Measurements from ENCODE around the gene SLC4A9. TPM values are rescaled to one million over a fixed set of nuclear protein-coding genes. Genes with fewer than 3 reads are reported as not detected.
"Not testable (repeated sequence)": the region's sequence is repeated elsewhere in the genome, so short reads cannot be mapped to it uniquely, and the experiment has no call there.

Gene SLC4A9
- total and polyA plus RNA-seq, 2 donors from 2014 or later, result 2.5 to 29.9 TPM

DNA sequence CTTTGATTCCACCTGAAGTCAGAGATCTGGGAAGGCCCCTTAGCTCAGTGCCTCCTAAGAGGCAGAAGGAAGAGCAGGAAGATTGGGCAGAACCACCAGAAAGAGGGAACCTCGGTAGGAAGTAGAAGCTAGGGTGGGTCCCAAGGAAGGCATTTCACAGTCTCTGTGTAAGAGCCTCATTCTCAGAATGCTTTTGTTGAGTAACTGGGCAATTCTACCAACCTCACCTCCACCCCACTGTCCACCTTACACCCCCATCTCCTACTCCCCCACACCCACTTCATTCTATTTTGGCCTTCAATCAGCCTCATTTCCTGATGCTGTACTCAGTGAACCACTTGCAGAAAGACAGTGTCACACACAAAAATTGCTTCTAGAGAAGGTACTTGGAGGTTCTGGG is 17.1 kb upstream of the SLC4A9 start:
- Histone ChIP-seq H3K4me3 (ENCODE audit: low read length in 3 of 3) (peak overlapping the region in 1 of 3 donors; percentile 3), H3K4me1 (ENCODE audit: control insufficient read depth in 2 of 3, insufficient read depth in 2 of 3, low read depth in 1 of 3, low read length in 3 of 3) (peaks cover 5 to 20% (median 6%) of the 10 kb centered on the region in 3 donors), H3K27me3 (ENCODE audit: control insufficient read depth, insufficient read depth, low read length) (no peaks in the 10 kb centered on the region), H3K36me3 (ENCODE audit: control insufficient read depth in 2 of 3, insufficient read depth in 3 of 3, low read length in 3 of 3) (peaks cover 2 to 5% (median 3%) of the 10 kb centered on the region in 3 donors), H3K9ac (ENCODE audit: low read length in 3 of 3) (no peak overlapping the region), H3K27ac (ENCODE audit: low read depth in 2 of 2, low read length in 2 of 2) (no peak overlapping the region), H3K9me3 (ENCODE audit: control insufficient read depth in 2 of 3, insufficient read depth in 1 of 3, low read length in 3 of 3) (no peaks in the 10 kb centered on the region)
- TF ChIP-seq, protein P1, sequence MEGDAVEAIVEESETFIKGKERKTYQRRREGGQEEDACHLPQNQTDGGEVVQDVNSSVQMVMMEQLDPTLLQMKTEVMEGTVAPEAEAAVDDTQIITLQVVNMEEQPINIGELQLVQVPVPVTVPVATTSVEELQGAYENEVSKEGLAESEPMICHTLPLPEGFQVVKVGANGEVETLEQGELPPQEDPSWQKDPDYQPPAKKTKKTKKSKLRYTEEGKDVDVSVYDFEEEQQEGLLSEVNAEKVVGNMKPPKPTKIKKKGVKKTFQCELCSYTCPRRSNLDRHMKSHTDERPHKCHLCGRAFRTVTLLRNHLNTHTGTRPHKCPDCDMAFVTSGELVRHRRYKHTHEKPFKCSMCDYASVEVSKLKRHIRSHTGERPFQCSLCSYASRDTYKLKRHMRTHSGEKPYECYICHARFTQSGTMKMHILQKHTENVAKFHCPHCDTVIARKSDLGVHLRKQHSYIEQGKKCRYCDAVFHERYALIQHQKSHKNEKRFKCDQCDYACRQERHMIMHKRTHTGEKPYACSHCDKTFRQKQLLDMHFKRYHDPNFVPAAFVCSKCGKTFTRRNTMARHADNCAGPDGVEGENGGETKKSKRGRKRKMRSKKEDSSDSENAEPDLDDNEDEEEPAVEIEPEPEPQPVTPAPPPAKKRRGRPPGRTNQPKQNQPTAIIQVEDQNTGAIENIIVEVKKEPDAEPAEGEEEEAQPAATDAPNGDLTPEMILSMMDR (IDR thresholded peaks at IDR 0.05; ENCODE audit: borderline replicate concordance, extremely low read depth, insufficient read depth), result no peak
- intact Hi-C loops (cut with DNase I), result no loop called here
- DNase-seq, result no peak
- FAIRE-seq, result no peak

DNA sequence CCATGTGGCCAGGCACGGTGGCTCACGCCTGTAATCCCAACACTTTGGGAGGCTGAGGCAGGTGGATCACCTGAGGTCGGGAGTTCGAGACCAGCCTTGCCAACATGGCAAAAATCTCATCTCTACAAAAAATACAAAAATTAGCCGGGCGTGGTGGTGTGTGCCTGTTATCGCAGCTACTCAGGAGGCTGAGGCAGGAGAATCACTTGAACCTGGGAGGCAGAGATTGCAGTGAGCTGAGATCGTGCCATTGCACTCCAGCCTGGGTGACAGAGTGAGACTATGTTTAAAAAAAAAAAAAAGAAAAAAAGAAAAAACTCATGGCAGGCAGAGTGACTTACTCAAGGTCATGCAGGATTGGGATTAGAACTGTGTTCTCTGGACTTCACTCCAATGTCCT is 16.1 kb upstream of the SLC4A9 start:
- H3K9me3 ChIP-seq (ENCODE audit: control insufficient read depth in 2 of 3, insufficient read depth in 1 of 3, low read length in 3 of 3); intact Hi-C loops (cut with DNase I); H3K27me3 ChIP-seq (ENCODE audit: control insufficient read depth, insufficient read depth, low read length); H3K36me3 ChIP-seq (ENCODE audit: control insufficient read depth in 2 of 3, insufficient read depth in 3 of 3, low read length in 3 of 3); H3K4me3 ChIP-seq (ENCODE audit: low read length in 3 of 3); FAIRE-seq; H3K27ac ChIP-seq (ENCODE audit: low read depth in 2 of 2, low read length in 2 of 2); DNase-seq; H3K9ac ChIP-seq (ENCODE audit: low read length in 3 of 3): not testable (repeated sequence)
- peaks cover 5 to 20% (median 6%) of the 10 kb centered on the region in 3 donors for H3K4me1 ChIP-seq (ENCODE audit: control insufficient read depth in 2 of 3, insufficient read depth in 2 of 3, low read depth in 1 of 3, low read length in 3 of 3)

DNA sequence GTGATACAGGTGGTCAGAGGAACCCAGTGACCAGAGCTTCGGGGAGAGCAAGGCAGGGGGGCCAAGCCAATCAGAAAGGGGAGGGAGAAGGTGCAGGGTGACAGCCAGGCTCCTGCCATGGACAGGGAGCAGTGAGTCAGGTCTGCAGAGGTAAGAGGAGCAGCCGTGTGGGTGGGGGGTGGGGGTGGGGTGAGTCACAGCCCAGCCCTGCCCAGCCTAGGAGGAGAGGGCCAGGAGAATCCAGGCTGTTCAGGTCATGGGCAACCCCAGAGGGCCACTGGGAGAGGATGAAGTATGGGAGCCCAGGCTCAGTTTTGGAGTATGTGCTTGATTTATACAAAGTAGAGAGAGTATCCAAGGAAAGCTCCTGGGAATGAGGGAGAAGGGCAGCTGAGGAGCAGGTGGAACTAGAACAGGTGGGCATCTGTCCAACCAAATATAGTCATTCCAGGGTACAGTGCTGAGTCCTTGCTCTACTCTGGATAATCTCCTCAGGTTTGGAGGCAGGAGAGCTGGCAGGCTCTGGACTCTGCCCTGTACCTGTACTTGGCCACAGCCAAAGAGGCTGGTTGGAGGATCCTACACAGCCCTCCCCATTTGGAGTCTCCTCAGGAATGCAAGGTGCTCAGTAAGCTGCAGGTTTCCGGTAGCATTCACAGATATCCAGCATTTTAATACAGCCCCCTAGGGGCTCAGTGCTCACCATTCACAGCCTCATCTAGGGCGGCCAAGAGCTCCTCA is 15.1 kb upstream of the SLC4A9 start:
- Histone ChIP-seq H3K27ac (ENCODE audit: low read depth in 2 of 2, low read length in 2 of 2) (peak overlapping the region in 1 of 2 donors; percentile 41), H3K9me3 (ENCODE audit: control insufficient read depth in 2 of 3, insufficient read depth in 1 of 3, low read length in 3 of 3) (no peaks in the 10 kb centered on the region), H3K4me1 (ENCODE audit: control insufficient read depth in 2 of 3, insufficient read depth in 2 of 3, low read depth in 1 of 3, low read length in 3 of 3) (peaks cover 5 to 20% (median 6%) of the 10 kb centered on the region in 3 donors), H3K36me3 (ENCODE audit: control insufficient read depth in 2 of 3, insufficient read depth in 3 of 3, low read length in 3 of 3) (peaks cover 0 to 3% (median 2%) of the 10 kb centered on the region in 3 donors), H3K9ac (ENCODE audit: low read length in 3 of 3) (peak overlapping the region in 2 of 3 donors; percentile 8 to 57), H3K27me3 (ENCODE audit: control insufficient read depth, insufficient read depth, low read length) (no peaks in the 10 kb centered on the region), H3K4me3 (ENCODE audit: low read length in 3 of 3) (peak overlapping the region in 2 of 3 donors; percentile 43 to 69)
- no peak for DNase-seq
- intact Hi-C loops (cut with DNase I), result loop anchor here (5.0 kb wide), 1 partner anchor 98 kb away; no protein-coding TSS in a partner anchor
- TF ChIP-seq, protein P1 (IDR thresholded peaks at IDR 0.05; ENCODE audit: borderline replicate concordance, extremely low read depth, insufficient read depth), result no peak
- FAIRE-seq, result no peak

DNA sequence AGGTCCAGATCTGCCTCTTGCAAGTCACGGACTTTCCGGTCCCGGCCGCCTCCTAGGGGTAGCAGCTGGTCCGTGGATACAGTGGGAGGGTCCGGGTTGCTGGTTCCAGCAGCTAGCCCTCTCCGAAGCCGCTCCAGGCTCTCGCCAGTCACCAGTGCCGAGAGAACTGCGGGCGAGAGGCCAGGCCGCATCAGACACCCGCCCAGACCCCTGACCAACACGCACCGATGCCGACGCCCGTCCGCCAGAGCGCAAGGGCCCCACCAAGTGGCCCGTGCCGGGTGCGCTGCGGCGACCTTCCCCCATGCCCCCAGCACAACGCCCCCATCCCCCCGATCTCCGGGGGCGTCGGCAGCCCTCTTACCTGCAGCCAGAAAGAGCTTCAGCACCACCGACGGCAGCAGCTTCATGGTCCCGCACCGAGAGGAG is 14.1 kb upstream of the SLC4A9 start:
- H3K27me3 ChIP-seq (ENCODE audit: control insufficient read depth, insufficient read depth, low read length), result no peaks in the 10 kb centered on the region
- peaks cover 5 to 20% (median 6%) of the 10 kb centered on the region in 3 donors for H3K4me1 ChIP-seq (ENCODE audit: control insufficient read depth in 2 of 3, insufficient read depth in 2 of 3, low read depth in 1 of 3, low read length in 3 of 3)
- FAIRE-seq, result no peak
- peak; percentile 48 to 91 (median 69) for DNase-seq
- peak overlapping the region in 1 of 3 donors; percentile 57 for H3K9ac ChIP-seq (ENCODE audit: low read length in 3 of 3)
- H3K9me3 ChIP-seq (ENCODE audit: control insufficient read depth in 2 of 3, insufficient read depth in 1 of 3, low read length in 3 of 3), result no peaks in the 10 kb centered on the region
- intact Hi-C loops (cut with DNase I), result loop anchor here (5.0 kb wide), 1 partner anchor 99 kb away; no protein-coding TSS in a partner anchor
- H3K4me3 ChIP-seq (ENCODE audit: low read length in 3 of 3), result peak overlapping the region; percentile 43 to 69 (median 61)
- peak overlapping the region; percentile 66 to 69 for H3K27ac ChIP-seq (ENCODE audit: low read depth in 2 of 2, low read length in 2 of 2)
- peaks cover 0 to 3% (median 2%) of the 10 kb centered on the region in 3 donors for H3K36me3 ChIP-seq (ENCODE audit: control insufficient read depth in 2 of 3, insufficient read depth in 3 of 3, low read length in 3 of 3)
- TF ChIP-seq, protein P1 (IDR thresholded peaks at IDR 0.05; ENCODE audit: borderline replicate concordance, extremely low read depth, insufficient read depth), result peak; percentile 26

Data from kidney (tissue), 14 donors.